ENCODE measurements around the gene PPFIA1.

DNA sequence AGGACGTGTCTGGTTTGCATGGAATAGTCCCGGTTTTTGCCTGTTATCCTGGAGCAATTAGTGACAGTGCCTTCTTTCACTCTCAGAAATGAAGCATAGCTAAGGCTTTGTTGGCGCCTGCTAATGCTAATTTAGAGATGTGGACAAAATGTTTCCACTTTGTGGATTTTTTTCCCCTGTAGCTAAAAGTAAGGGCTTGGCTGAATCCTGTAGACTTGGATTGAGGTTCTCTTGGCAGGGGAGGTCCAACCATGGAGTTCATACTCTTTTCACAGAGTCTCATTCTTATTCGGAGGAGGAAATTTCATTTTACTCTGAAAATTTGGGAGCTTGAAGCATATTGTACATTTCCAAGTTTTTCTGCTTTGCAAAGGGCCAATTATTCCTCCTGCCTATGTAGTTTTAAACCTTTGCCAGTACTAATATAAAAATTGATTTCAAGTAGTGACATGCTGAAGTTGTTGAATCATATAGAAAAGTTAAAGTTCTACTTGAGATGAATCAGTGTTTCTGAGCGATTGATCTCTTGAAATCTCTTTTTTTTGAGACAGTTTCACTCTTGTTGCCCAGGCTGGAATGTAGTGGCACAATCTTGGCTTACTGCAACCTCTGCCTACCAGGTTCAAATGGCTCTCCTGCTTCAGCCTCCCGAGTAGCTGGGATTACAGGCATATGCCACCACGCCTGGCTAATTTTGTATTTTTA is 20.0 kb downstream of the PPFIA1 start:
- TF ChIP-seq, protein P1, sequence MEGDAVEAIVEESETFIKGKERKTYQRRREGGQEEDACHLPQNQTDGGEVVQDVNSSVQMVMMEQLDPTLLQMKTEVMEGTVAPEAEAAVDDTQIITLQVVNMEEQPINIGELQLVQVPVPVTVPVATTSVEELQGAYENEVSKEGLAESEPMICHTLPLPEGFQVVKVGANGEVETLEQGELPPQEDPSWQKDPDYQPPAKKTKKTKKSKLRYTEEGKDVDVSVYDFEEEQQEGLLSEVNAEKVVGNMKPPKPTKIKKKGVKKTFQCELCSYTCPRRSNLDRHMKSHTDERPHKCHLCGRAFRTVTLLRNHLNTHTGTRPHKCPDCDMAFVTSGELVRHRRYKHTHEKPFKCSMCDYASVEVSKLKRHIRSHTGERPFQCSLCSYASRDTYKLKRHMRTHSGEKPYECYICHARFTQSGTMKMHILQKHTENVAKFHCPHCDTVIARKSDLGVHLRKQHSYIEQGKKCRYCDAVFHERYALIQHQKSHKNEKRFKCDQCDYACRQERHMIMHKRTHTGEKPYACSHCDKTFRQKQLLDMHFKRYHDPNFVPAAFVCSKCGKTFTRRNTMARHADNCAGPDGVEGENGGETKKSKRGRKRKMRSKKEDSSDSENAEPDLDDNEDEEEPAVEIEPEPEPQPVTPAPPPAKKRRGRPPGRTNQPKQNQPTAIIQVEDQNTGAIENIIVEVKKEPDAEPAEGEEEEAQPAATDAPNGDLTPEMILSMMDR (conservative IDR thresholded peaks at IDR 0.05; ENCODE audit: low read length), result no peak
- TF ChIP-seq EZH2phosphoT487 (IDR thresholded peaks at IDR 0.05; ENCODE audit: borderline replicate concordance, low read depth, low read length), result no peak
